NCI-H510A treated with DMSO at 0.1 percent for 48 hours (cell line): ENCODE data around the gene MBD6.
"Not testable (repeated sequence)": the region's sequence is repeated elsewhere in the genome, so short reads cannot be mapped to it uniquely, and the experiment has no call there.

Source experiments
- DNase-seq: peaks from one replicate; lab custom pipeline; 2025; lab: John Stamatoyannopoulos, UW

MBD6 gene

GRCh38 chr12:57489157-57489641, 33.4 kb upstream of the MBD6 start:
- no peak for DNase-seq

DNA sequence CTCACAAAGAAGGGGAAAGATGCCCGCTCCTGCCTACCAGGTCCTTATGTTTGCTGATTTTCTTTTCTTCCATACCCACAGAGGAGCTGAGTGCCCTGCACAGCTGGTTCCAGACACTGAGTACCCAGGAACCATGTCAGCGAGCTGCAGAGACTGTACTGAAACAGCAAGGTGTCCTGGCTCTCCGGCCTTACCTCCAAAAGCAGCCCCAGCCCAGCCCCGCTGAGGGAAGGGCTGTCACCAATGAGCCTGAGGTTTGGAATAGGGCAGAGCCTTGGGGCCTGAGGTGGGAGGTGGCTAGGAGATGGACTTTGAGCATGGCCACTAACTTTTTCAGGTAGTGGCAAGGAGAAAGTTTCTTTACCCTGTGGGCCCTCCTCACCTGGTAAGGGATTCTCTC, 32.5 kb upstream of the MBD6 start:
- no peak for DNase-seq

GRCh38 chr12:57491393-57492280, 31.0 kb upstream of the MBD6 start:
- no peak for DNase-seq

DNA sequence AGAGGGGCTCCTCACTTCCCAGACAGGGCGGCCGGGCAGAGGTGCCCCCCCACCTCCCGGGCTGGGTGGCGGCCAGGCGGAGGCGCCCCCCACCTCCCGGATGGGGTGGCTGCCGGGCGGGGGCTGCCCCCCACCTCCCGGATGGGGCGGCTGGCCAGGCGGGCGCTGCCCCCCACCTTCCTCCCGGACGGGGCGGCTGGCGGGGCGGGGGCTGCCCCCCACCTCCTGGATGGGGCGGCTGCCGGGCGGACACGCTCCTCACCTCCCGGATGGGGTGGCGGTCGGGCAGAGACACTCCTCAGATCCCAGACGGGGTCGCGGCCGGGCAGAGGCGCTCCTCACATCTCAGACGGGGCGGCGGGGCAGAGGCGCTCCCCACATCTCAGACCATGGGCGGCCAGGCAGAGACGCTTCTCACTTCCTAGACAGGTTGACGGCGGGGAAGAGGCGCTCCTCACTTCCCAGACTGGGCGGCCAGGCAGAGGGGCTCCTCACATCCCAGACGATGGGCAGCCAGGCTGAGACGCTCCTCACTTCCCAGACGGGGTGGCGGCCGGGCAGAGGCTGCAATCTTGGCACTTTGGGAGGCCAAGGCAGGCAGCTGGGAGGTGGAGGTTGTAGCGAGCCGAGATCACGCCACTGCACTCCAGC, 27.4 kb upstream of the MBD6 start:
- not testable (repeated sequence) for DNase-seq

- no peak for DNase-seq
Measured at GRCh38 chr12:57496822-57497221, 25.8 kb upstream of the MBD6 start.

GRCh38 chr12:57497223-57498131, 25.1 kb upstream of the MBD6 start:
- DNase-seq: no peak

DNA sequence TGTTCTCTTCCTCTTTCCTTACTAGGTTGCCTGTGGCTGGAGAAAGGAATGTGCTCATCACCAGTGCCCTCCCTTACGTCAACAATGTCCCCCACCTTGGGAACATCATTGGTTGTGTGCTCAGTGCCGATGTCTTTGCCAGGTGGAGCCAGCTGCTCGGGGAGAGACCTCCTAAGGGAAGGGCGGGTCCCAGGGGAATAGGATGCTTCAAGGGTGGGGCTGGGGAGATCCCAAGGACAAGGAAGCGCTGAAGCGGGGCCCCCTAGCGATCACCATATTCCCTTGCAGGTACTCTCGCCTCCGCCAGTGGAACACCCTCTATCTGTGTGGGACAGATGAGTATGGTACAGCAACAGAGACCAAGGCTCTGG, 24.5 kb upstream of the MBD6 start:
- no peak for DNase-seq

DNA sequence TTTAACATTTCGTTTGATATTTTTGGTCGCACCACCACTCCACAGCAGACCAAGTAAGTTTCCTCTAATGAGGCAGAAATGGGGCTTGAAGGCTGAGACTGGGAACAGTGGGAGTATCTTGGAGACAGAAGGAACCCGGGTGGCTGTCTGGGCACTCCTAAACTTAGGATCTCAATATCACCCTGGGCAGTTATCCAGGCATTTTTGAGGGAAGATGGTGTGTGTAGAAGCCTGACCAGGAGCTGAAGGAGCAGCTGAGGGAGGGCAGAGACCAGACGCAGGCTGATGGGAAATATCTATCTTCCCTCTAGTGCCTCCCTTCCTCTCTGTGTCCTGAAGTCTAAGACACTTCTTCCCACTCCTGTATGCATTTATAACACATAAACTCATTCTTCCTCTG, 24.1 kb upstream of the MBD6 start:
- no peak for DNase-seq

DNA sequence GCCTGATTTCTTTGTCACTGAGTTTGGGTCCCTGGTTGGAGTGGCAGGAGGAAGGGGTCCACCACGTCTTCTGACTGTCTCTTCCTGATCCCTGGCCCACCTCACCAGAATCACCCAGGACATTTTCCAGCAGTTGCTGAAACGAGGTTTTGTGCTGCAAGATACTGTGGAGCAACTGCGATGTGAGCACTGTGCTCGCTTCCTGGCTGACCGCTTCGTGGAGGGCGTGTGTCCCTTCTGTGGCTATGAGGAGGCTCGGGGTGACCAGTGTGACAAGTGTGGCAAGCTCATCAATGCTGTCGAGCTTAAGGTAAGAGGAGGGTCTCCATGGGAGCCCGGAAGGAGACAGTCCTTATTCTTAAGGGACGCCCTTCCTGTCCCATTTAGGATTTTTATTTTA, 22.4 kb upstream of the MBD6 start:
- DNase-seq: no peak

GRCh38 chr12:57502311-57502969, 20.2 kb upstream of the MBD6 start:
- DNase-seq: not testable (repeated sequence)

DNA sequence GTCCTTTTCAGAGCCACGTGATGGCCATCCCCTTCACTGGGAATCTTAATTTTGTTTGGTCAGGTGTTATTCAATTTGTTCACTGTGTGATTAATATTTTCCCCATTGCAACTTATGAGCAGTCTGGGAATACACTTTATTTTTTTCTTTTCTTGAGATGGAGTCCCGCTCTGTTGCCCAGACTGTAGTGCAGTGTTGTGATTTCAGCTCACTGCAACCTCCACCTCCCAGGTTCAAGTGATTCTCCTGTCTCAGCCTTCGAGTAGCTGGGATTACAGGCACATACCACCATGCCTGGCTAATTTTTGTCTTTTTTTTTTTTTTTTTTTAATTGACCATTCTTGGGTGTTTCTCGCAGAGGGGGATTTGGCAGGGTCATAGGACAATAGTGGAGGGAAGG, 16.1 kb upstream of the MBD6 start:
- not testable (repeated sequence) for DNase-seq

DNA sequence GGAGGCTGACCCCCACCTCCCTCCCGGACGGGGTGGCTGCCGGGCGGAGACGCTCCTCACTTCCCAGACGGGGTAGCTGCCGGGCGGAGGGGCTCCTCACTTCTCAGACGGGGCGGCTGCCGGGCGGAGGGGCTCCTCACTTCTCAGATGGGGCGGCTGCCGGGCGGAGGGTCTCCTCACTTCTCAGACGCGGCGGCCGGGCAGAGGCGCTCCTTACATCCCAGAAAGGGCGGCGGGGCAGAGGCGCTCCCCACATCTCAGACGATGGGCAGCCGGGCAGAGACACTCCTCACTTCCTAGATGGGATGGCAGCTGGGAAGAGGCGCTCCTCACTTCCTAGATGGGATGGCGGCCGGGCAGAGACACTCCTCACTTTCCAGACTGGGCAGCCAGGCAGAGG, 14.8 kb upstream of the MBD6 start:
- not testable (repeated sequence) for DNase-seq

GRCh38 chr12:57511161-57511560, 11.5 kb upstream of the MBD6 start:
- no peak for DNase-seq

- DNase-seq: no peak
Measured at GRCh38 chr12:57511588-57512325, 10.9 kb upstream of the MBD6 start.

- DNase-seq: no peak
Measured at GRCh38 chr12:57512665-57513064, 10.0 kb upstream of the MBD6 start.

- no peak for DNase-seq
Measured at GRCh38 chr12:57513266-57513665, 9.4 kb upstream of the MBD6 start.

DNA sequence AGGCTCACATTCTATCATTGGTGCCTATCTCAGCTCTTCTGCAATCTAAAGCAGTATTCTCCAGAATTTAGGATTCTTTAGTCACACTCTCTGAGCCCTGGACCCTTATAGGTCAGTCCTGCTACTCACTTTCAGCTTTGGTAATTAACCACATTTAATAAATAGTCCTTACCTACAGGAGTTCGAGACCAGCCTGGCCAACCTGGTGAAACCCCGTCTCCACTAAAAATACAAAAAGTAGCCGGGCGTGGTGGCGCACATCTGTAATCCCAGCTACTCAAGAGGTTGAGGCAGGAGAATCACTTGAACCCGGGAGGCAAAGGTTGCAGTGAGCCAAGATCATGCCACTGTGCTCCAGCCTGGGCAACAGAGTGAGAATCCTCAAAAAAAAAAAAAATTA, 8.9 kb upstream of the MBD6 start:
- DNase-seq: not testable (repeated sequence)

DNA sequence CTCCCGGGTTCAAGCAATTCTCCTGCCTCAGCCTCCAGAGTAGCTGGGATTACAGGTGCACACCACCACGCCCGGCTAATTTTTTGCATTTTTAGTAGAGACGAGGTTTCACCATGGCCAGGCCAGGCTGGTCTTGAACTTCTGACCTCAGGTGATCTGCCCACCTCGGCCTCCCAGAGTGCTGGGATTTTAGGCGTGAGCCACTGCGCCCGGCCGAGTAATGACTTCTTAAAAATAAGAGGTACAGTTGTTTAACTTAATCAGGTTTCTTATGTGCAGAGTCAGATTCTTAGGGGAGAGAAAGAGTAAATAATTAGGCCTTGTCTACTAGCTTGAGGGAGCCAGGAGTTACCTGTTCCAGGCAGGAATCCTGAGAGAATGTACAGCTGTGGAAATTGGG, 8.4 kb upstream of the MBD6 start:
- DNase-seq: not testable (repeated sequence)

GRCh38 chr12:57514720-57515407, 7.8 kb upstream of the MBD6 start:
- peak; percentile 47 for DNase-seq

DNA sequence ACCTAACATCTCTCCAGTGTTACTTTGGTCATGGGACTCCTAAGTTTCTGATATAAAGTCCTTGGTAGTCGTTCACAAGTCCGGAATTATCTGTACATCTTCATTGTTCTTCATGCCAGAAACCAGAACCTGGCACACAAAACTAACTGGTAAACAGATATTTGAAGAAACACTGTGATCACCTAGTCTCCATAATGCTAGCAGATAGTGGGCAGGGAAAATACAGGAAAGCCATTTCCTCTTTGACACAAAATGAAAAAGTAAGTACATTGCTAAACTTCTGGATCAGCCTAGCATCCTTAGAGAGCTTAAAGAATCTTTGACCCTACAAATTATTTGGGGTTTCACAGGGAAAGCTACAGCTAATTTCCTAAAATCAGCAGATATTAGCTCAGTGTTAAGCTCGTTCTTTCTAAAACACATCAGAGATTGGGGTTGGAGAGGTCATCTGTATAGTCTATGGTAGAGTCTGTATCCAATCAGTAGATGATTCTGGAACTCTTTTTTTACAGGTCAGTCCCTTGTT, 7.2 kb upstream of the MBD6 start:
- DNase-seq: no peak
